HG03439 (cell line): ENCODE measurements around the gene SEL1L2.

Experiments
- ATAC-seq: cut with Tn5 transposase; IDR thresholded peaks from one replicate; pipeline ENCODE4 v1.9.1; 2021; ENCODE audit warnings: mild to moderate bottlenecking, moderate library complexity; ENCODE audit not compliant: unreplicated experiment

Gene SEL1L2

GRCh38 chr20:13934992-13935894 is 55.2 kb downstream of the SEL1L2 start:
- ATAC-seq = no peak

GRCh38 chr20:13930281-13930680 is 60.1 kb downstream of the SEL1L2 start:
- no peak for ATAC-seq

- ATAC-seq = no peak
These were observed 60.6 kb downstream of the SEL1L2 start for GRCh38 chr20:13929836-13930235.

- ATAC-seq = no peak
These were observed 61.5 kb downstream of the SEL1L2 start for GRCh38 chr20:13928901-13929300.

GRCh38 chr20:13927171-13927570 is 63.2 kb downstream of the SEL1L2 start:
- ATAC-seq = no peak

- ATAC-seq = no peak
These were observed 68.2 kb downstream of the SEL1L2 start for GRCh38 chr20:13922241-13922640.

- no peak for ATAC-seq
These were observed 75.1 kb downstream of the SEL1L2 start for GRCh38 chr20:13915284-13915683.

GRCh38 chr20:13913572-13913971 is 76.8 kb downstream of the SEL1L2 start:
- ATAC-seq = no peak

- no peak for ATAC-seq
These were observed 77.3 kb downstream of the SEL1L2 start for GRCh38 chr20:13913131-13913530.

- ATAC-seq = no peak
These were observed 79.9 kb downstream of the SEL1L2 start for GRCh38 chr20:13910492-13910891.

- ATAC-seq = no peak
These were observed 81.3 kb downstream of the SEL1L2 start for GRCh38 chr20:13909067-13909466.

GRCh38 chr20:13904766-13905165 is 85.6 kb downstream of the SEL1L2 start:
- ATAC-seq = no peak

GRCh38 chr20:13900496-13900895 is 89.9 kb downstream of the SEL1L2 start:
- ATAC-seq = no peak

- no peak for ATAC-seq
These were observed 92.3 kb downstream of the SEL1L2 start for GRCh38 chr20:13898012-13898612.

GRCh38 chr20:13891575-13891974 is 98.8 kb downstream of the SEL1L2 start:
- ATAC-seq = no peak

GRCh38 chr20:13884803-13885202 is 105.6 kb downstream of the SEL1L2 start:
- ATAC-seq = no peak

GRCh38 chr20:13883425-13883824 is 107.0 kb downstream of the SEL1L2 start:
- no peak for ATAC-seq

GRCh38 chr20:13878566-13878965 is 111.8 kb downstream of the SEL1L2 start:
- no peak for ATAC-seq

- ATAC-seq = no peak
These were observed 112.6 kb downstream of the SEL1L2 start for GRCh38 chr20:13877793-13878192.

GRCh38 chr20:13875265-13875811 is 115.1 kb downstream of the SEL1L2 start:
- ATAC-seq = no peak

GRCh38 chr20:13874394-13875157 is 115.8 kb downstream of the SEL1L2 start:
- no peak for ATAC-seq
